ENCODE measurements around the gene TNFRSF25.

- TF ChIP-seq CTCF (IDR thresholded peaks at IDR 0.05 in 2 of 3, conservative IDR thresholded peaks at IDR 0.05 in 1 of 3; ENCODE audit: insufficient read depth in 2 of 3, low read depth in 1 of 3, low read length in 3 of 3): no peak
- no peak for TF ChIP-seq FOXK2 (conservative IDR thresholded peaks at IDR 0.05 in 1 of 2, IDR thresholded peaks at IDR 0.05 in 1 of 2; ENCODE audit: low read depth in 2 of 2)
- TF ChIP-seq ZNF592 (IDR thresholded peaks at IDR 0.05): no peak
- no peak for TF ChIP-seq ZFX (CRISPR knock-in tag; IDR thresholded peaks at IDR 0.05)
- no peak for TF ChIP-seq ZBTB1 (CRISPR knock-in tag; IDR thresholded peaks at IDR 0.05; ENCODE audit: borderline replicate concordance, low read depth)
- TF ChIP-seq, protein P1, sequence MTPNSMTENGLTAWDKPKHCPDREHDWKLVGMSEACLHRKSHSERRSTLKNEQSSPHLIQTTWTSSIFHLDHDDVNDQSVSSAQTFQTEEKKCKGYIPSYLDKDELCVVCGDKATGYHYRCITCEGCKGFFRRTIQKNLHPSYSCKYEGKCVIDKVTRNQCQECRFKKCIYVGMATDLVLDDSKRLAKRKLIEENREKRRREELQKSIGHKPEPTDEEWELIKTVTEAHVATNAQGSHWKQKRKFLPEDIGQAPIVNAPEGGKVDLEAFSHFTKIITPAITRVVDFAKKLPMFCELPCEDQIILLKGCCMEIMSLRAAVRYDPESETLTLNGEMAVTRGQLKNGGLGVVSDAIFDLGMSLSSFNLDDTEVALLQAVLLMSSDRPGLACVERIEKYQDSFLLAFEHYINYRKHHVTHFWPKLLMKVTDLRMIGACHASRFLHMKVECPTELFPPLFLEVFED (CRISPR knock-in tag; conservative IDR thresholded peaks at IDR 0.05): no peak
- no peak for TF ChIP-seq ZNF41 (CRISPR knock-in tag; conservative IDR thresholded peaks at IDR 0.05)
- no peak for TF ChIP-seq JUN (IDR thresholded peaks at IDR 0.05; ENCODE audit: borderline replicate concordance, low read depth, low read length)
- no peak for TF ChIP-seq JUN (CRISPR knock-in tag; IDR thresholded peaks at IDR 0.05; ENCODE audit: borderline replicate concordance)
- no peak for TF ChIP-seq POLR3A (IDR thresholded peaks at IDR 0.05; ENCODE audit: borderline replicate concordance, extremely low read depth, insufficient read depth, insufficient read length)
- TF ChIP-seq EZH2 (IDR thresholded peaks at IDR 0.05; ENCODE audit: borderline replicate concordance, low read depth, low read length): no peak
Observed at GRCh38 chr1:6465461-6466005, 440 bp downstream of the TNFRSF25 start.
